Embryonic facial prominence (tissue), 1 donor: ENCODE results near the gene DDX24.

ENCODE experiments used
- DNase-seq: peaks from one replicate; pipeline ENCODE4 v3.0.0-alpha.2; 2016; ENCODE audit errors: extremely low spot score

The DDX24 gene

GRCh38 chr14:94010625-94011024 lies 70.4 kb downstream of the DDX24 start:
- DNase-seq: no peak

- no peak for DNase-seq
Measured at GRCh38 chr14:94009767-94010166, 71.2 kb downstream of the DDX24 start.

- DNase-seq: no peak
Measured at GRCh38 chr14:94008234-94008633, 72.8 kb downstream of the DDX24 start.

GRCh38 chr14:94005324-94006073 lies 75.5 kb downstream of the DDX24 start:
- DNase-seq: no peak

GRCh38 chr14:94004015-94004414 lies 77.0 kb downstream of the DDX24 start:
- DNase-seq: no peak

- no peak for DNase-seq
Measured at GRCh38 chr14:94003397-94003796, 77.6 kb downstream of the DDX24 start.

GRCh38 chr14:94001501-94002396 lies 79.3 kb downstream of the DDX24 start:
- DNase-seq: no peak

- DNase-seq: no peak
Measured at GRCh38 chr14:94001016-94001415, 80.0 kb downstream of the DDX24 start.

GRCh38 chr14:94000267-94000666 lies 80.7 kb downstream of the DDX24 start:
- no peak for DNase-seq

- no peak for DNase-seq
Measured at GRCh38 chr14:93999573-93999972, 81.4 kb downstream of the DDX24 start.

- no peak for DNase-seq
Measured at GRCh38 chr14:93998871-93999403, 82.1 kb downstream of the DDX24 start.
